Measurements from ENCODE around the gene NUP210.

Gene NUP210

DNA sequence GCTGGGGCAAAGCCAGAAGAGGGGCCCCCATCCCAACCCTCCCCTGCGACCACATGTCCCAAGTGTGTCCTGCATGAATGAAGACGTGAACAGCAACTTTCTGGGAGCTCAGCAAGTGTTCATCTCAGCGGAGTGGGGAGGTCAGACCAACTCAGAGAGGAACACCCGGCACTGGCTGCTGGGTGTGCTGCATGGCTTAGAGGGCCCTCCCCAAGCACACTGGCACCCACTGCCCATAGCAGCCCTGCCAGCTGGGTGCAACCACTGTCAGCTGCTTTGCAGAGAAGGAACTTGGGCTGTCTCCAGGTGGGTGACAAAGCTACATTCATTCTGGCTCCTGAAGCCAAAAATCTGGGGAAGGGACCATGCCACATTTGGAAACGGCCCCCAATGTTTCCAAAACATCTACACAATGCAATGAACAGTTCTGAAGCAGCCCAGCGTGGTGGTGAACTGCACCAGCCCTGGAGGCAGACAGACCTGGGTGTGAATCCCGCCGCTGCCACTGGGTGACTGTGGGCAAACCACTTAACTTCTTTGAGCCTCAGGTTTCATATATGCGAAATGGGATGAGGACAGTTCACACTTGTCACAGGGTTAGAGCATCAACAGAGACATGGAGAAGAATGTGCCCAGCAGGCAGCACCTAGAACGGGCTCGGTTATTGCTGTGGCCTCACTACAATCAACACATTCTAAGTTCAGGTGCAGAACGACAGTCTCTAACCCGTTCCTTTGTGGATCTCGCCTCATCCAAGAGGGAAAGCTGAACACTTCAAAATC lies 145.4 kb downstream of the NUP210 start:
- DNase-seq (ENCODE audit: low read depth), result no peak

DNA sequence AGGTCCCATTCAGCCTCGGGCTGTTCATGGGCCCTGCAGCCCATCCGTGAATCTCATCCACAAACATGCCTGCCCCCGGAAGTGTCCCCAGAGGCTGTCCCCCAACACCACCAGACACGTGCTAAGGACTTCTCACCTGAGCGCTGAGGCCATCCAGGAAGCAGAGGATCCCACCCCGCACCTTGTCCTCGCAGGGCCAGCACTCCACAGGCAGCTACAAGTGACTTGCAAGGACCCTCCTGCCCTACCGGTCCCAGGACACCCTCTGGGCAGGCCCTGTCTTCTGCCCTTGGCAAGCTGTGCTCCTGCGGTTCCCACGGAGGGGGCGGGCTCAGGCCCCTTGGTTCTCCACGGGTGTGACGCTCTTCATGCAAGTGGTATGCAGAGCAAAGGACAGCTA lies 146.0 kb downstream of the NUP210 start:
- no peak for DNase-seq (ENCODE audit: low read depth)

DNA sequence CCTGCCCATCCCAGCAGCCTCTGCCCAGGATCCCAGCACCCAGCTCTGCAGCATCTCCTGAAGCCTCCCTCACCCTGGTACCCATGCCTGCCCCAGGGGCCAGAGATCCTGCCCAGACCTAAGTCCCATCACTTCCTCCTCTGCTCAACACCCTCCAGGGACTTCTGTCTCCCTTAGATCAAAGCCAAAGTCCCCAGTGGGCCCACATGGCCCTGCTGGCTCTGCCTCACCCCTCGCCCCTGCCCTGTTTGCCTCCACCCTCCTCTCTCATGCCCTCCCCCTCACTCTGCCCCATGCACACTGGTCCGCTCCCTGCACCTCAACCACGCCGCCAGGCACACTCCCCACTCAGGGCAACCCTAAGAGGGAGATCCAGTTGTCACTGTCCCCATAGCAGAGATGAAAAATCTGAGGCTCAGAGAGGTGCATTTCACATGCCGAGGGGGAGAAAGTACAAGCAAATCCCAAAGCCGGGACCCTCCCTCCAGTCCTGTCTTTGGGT lies 146.5 kb downstream of the NUP210 start:
- DNase-seq (ENCODE audit: low read depth), result no peak

DNA sequence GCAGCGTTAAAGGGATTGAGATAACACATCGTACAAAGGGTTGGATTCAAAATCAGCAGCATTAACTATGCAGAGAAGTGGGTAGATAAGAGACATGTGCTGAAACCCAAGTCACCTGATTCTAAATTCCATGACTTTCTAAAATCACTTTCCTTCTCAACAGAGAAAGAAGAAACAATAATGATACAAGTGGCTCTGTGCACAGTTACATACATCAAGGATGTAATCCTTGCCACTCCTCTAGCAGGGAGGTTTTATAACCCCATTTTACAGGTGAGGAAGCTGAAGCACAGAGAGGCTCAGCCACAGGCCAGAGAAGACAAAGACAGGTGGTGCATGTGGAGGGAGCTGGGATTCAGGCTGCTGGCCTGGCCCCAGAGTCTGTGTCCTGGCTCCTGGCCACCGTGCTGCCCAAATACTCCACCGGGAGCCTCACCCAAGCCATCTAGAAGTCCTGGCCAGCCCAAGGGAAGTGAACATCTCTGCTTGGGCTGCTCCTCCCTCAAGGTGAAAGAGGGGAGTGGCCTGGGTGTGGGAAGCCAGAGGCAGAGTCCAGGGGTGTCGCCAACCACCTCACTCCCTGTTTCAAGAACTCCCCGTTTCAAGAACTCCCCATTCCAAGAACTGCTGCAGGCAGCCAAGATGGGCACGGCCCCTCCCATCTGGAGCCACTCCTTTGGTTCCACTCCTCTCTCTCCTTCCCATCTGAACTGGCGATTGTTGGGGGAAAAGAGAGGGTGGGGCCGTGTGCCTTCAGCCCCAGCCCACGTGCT lies 147.1 kb downstream of the NUP210 start:
- no peak for DNase-seq (ENCODE audit: low read depth)

DNA sequence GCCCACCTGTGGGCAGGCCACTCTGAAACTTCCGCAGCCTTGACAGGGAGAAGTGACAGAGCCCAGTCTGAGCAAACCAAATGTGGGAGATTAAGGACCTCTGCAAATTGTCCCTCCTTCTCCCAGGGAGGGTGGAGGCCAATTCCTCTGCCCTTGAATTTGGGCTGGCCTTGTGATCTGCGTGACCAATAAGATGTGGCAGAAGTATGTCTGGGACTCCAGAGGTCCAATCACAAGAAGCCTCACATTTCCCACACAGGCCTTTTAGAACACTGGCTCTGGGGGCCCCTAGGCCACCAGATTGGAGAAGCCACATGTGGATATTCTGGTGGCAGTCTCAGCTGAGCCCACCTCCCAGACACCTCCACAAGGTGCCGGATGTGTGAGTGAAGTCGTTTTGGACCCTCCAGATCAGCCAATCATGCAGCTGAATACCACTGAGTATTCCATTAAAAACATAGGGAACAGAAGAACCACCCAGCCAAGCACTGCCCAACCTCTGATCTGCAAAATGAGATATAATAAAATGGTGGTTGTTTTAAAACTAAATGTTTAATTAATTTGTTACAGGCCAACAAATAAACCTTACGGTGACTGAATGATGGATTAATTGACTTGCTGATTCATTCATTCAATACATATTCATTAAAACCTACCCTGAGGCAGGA lies 150.3 kb downstream of the NUP210 start:
- DNase-seq (ENCODE audit: low read depth), result no peak

DNA sequence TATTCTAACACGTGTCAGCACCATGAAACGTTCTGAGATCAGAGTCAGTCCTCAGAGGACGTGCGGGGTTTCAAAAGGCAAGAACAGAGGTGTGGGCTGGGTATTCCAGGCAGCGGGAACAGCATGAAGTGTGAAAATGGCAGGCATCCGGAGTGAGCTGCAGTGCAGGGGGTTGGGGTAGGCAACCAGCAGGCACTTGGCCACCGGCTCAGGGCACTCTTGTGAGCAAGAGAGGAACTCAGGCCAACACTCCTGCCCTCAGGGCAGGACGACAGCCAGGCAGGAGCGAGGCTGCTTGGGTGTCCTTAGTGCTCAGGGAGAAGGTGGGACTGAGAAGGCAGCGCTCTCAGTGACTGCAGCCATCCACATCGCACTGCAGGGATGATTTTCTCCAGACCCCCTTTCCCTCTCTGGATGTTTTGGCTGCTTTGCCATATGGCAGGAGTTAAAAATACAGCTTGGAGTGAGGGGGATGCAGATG lies 151.1 kb downstream of the NUP210 start:
- no peak for DNase-seq (ENCODE audit: low read depth)

DNA sequence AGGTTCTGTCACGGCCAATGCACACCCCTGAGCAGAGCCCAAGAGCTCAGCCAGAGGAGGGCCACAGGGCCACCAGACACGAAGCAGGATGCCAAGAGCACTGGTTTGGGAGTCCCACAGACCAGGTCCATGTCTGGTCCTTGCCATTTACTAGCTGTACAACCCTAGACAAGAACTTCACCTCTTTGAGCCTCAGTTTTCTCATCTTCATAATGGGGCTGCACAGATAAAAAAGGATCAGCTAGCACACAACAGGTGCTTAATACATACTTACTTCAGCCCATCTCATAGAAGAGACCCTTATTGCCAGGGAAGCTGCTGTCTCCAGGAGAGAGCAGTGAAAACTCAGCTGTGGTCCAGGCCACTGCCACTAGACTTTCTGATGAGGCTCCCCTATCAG lies 152.0 kb downstream of the NUP210 start:
- DNase-seq (ENCODE audit: low read depth), result no peak

DNA sequence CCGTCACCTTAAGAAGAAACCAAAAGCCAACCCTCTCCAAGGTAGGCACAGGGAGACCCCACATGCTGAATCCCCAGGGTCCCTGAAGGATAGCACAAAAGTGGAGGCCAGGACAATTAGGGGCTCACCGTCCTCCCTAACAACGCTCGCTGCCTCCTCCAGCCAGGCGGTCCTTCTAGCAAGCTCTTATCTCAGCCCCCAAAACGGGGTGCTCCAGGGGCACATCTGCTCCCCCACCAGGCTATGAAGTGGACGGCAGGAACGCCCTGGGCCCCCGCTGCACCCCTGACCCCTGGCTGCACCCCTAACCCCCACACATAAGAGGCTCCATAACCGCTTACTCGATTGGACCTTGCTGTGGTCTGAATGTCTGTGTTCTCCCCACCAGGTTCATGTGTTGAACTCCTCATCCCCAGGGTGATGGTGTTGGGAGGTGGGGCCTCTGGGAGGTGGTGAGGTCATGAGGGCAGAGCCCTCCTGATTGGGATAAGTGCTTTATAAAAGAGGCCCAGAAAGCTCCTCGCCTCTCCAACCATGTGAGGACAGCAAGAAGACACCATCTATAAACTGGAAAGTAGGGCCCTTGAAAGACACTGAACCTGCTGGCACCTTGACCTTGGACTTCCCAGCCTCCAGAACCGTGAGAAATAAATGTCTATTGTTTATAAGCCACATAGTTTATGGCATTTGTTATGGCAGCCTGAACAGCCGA lies 153.3 kb downstream of the NUP210 start:
- no peak for DNase-seq (ENCODE audit: low read depth)
